ENCODE results near the gene NPSR1. TPM values are rescaled to one million over a fixed set of nuclear protein-coding genes. Genes with fewer than 3 reads are reported as not detected.

Gene NPSR1
- polyA plus RNA-seq, 1 of the 3 experiments (the other 2 are of a cell fraction) = not detected

DNA sequence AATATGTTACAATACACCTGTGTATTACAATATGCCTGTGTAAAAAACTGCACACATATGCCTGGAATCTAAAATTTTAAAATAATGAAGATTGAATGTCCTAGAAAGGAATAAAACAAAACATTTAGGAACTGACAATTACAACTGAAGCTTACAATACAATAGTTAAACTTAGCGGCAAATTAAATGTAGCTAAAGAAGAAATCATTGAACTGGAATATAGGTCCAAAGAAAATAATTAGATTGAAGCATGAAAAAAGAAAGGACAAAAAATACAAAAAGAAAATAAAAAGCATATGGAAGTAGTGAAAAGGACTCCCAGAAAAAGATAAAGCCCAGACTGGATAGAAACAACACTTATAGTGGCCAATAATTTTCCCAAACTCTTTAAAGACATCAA lies 38.4 kb downstream of the NPSR1 start:
- ChIA-PET CTCF (interaction anchor here (1.2 kb wide), 1 partner anchor 21 kb away, joined by 5 read pairs; no protein-coding TSS in a partner anchor), POLR2A (no interaction called here)
- no peak for DNase-seq
- WGBS (ENCODE audit: low lambda C conversion rate) = 67% methylated on average over 1 of the region's 1 CpG
- Histone ChIP-seq H3F3A (replicated peaks; ENCODE audit: insufficient read depth) (no peaks in the 10 kb centered on the region), H3K4me1 (ENCODE audit: control insufficient read depth in 1 of 2, insufficient read depth in 2 of 2, low read depth in 1 of 2, low read length in 1 of 2) (no peaks in the 10 kb centered on the region), H3K27me3 (ENCODE audit: insufficient read depth) (no peaks in the 10 kb centered on the region), H3K4me3 (ENCODE audit: low read depth in 2 of 2, low read length in 1 of 2) (no peak overlapping the region), H3K27ac (ENCODE audit: low read depth in 2 of 2, low read length in 1 of 2) (no peak overlapping the region), H2AFZ (ENCODE audit: low read depth) (no peak overlapping the region), H3K9me2 (peaks cover 4% of the 10 kb centered on the region; the same call in 1 of the 2 replicates), H3K9ac (no peak overlapping the region), H3K36me3 (replicated peaks in 1 of 2; ENCODE audit: control insufficient read depth in 1 of 2, insufficient read depth in 2 of 2, low read length in 1 of 2) (no peaks in the 10 kb centered on the region), H3K79me2 (ENCODE audit: insufficient read depth) (no peaks in the 10 kb centered on the region), H3K9me3 (peaks cover 10% of the 10 kb centered on the region; the same call in 1 of the 2 replicates), H3K4me2 (no peak overlapping the region), H4K20me1 (ENCODE audit: insufficient read depth) (no peaks in the 10 kb centered on the region)
- TF ChIP-seq, protein P1, sequence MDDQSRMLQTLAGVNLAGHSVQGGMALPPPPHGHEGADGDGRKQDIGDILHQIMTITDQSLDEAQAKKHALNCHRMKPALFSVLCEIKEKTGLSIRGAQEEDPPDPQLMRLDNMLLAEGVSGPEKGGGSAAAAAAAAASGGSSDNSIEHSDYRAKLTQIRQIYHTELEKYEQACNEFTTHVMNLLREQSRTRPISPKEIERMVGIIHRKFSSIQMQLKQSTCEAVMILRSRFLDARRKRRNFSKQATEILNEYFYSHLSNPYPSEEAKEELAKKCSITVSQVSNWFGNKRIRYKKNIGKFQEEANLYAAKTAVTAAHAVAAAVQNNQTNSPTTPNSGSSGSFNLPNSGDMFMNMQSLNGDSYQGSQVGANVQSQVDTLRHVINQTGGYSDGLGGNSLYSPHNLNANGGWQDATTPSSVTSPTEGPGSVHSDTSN (IDR thresholded peaks at IDR 0.05) = no peak
- no peak for TF ChIP-seq FOSL2 (IDR thresholded peaks at IDR 0.05; ENCODE audit: borderline replicate concordance, low read depth)
- TF ChIP-seq, protein P2, sequence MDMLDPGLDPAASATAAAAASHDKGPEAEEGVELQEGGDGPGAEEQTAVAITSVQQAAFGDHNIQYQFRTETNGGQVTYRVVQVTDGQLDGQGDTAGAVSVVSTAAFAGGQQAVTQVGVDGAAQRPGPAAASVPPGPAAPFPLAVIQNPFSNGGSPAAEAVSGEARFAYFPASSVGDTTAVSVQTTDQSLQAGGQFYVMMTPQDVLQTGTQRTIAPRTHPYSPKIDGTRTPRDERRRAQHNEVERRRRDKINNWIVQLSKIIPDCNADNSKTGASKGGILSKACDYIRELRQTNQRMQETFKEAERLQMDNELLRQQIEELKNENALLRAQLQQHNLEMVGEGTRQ (IDR thresholded peaks at IDR 0.05; ENCODE audit: borderline replicate concordance, low read depth, low read length) = no peak
- TF ChIP-seq GATA2 (CRISPR knock-in tag; IDR thresholded peaks at IDR 0.05) = no peak
- TF ChIP-seq EP300 (IDR thresholded peaks at IDR 0.05; ENCODE audit: borderline replicate concordance in 1 of 2, low read depth in 1 of 2, low read length in 1 of 2) = no peak

DNA sequence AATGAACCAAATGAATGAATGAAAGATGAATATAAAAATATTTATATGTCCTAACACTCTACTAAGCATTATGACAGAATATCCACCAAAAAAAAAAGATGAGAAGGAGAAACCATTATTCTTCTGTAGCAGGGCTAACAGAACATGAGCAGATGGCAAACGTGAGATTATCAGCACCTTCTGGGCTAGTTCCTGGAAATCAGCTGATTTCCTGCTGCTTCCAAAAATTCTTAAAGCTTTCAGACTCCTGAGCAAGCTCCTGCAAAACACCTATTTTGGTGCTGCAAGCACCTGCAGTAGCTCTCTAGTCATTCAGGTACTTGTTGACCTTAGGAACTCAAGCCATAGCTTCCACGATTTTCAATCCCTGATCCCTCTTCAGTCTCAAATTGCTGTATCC lies 51.8 kb downstream of the NPSR1 start:
- Histone ChIP-seq H3K27me3 (ENCODE audit: insufficient read depth) (no peaks in the 10 kb centered on the region; the same call in 1 of the 2 replicates), H3K27ac (ENCODE audit: low read depth in 2 of 2, low read length in 1 of 2) (no peak overlapping the region), H3F3A (replicated peaks; ENCODE audit: insufficient read depth) (no peaks in the 10 kb centered on the region), H3K36me3 (replicated peaks in 1 of 2; ENCODE audit: control insufficient read depth in 1 of 2, insufficient read depth in 2 of 2, low read length in 1 of 2) (no peaks in the 10 kb centered on the region), H3K9me3 (no peaks in the 10 kb centered on the region), H3K9me2 (no peaks in the 10 kb centered on the region), H3K4me3 (ENCODE audit: low read depth in 2 of 2, low read length in 1 of 2) (no peak overlapping the region), H3K9ac (no peak overlapping the region), H3K79me2 (ENCODE audit: insufficient read depth) (no peaks in the 10 kb centered on the region), H3K4me1 (ENCODE audit: control insufficient read depth in 1 of 2, insufficient read depth in 2 of 2, low read depth in 1 of 2, low read length in 1 of 2) (no peaks in the 10 kb centered on the region; a peak in 1 of 4 replicates), H2AFZ (ENCODE audit: low read depth) (no peak overlapping the region), H4K20me1 (ENCODE audit: insufficient read depth) (no peaks in the 10 kb centered on the region), H3K4me2 (no peak overlapping the region)
- POLR2A ChIA-PET = no interaction called here
- WGBS (ENCODE audit: low lambda C conversion rate) = 2% methylated on average over 2 of the region's 2 CpGs
- DNase-seq = no peak
- CTCF ChIA-PET = interaction anchor here (1.2 to 1.9 kb wide), 2 partner anchors 8 to 34 kb away, joined by 3 to 5 read pairs; no protein-coding TSS in a partner anchor
- TF ChIP-seq TAF1 (IDR thresholded peaks at IDR 0.05; ENCODE audit: borderline replicate concordance, low read depth, low read length) (no peak), MXI1 (IDR thresholded peaks at IDR 0.05; ENCODE audit: low read depth, low read length) (no peak), SIN3A (IDR thresholded peaks at IDR 0.05; ENCODE audit: borderline replicate concordance, low read depth, low read length) (no peak), TCF12 (IDR thresholded peaks at IDR 0.05) (no peak), YY1 (IDR thresholded peaks at IDR 0.05; ENCODE audit: low read depth) (no peak), RAD21 (IDR thresholded peaks at IDR 0.05; ENCODE audit: low read length) (no peak), GATA2 (CRISPR knock-in tag; IDR thresholded peaks at IDR 0.05) (no peak), MEF2A (IDR thresholded peaks at IDR 0.05; ENCODE audit: borderline replicate concordance, low read depth) (no peak), FOXJ3 (CRISPR knock-in tag; IDR thresholded peaks at IDR 0.05) (no peak), FOXM1 (IDR thresholded peaks at IDR 0.05; ENCODE audit: low read depth) (no peak), TEAD4 (IDR thresholded peaks at IDR 0.05; ENCODE audit: borderline replicate concordance, insufficient read depth) (no peak)
- TF ChIP-seq, protein P1 (IDR thresholded peaks at IDR 0.05) = no peak
- TF ChIP-seq, protein P3, sequence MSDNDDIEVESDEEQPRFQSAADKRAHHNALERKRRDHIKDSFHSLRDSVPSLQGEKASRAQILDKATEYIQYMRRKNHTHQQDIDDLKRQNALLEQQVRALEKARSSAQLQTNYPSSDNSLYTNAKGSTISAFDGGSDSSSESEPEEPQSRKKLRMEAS (IDR thresholded peaks at IDR 0.05; ENCODE audit: low read depth) = no peak
- TF ChIP-seq, protein P4, sequence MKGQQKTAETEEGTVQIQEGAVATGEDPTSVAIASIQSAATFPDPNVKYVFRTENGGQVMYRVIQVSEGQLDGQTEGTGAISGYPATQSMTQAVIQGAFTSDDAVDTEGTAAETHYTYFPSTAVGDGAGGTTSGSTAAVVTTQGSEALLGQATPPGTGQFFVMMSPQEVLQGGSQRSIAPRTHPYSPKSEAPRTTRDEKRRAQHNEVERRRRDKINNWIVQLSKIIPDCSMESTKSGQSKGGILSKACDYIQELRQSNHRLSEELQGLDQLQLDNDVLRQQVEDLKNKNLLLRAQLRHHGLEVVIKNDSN (IDR thresholded peaks at IDR 0.05; ENCODE audit: borderline replicate concordance, low read depth) = no peak

Measured in SK-N-SH (cell line).